Mesenchymal stem cell (in vitro differentiated cells and primary cell): ENCODE measurements around the gene ATF7IP.

ENCODE experiments used
- DNase-seq: peaks from one replicate; pipeline ENCODE4 v3.0.0-alpha.2; 2013
- H2AFZ ChIP-seq: one replicate; pipeline ENCODE4 v1.6.1; 2013; ENCODE audit warnings: low read depth, mild to moderate bottlenecking, control low read depth, inconsistent platforms, low read length, moderate library complexity
- H2AK5ac ChIP-seq: 2 replicates; pipeline ENCODE4 v1.6.1; 2013; ENCODE audit warnings: low read length, moderate library complexity, mild to moderate bottlenecking, inconsistent platforms; ENCODE audit not compliant: severe bottlenecking
- H2BK120ac ChIP-seq: one replicate; pipeline ENCODE4 v1.6.1; 2013; ENCODE audit warnings: low read depth, mild to moderate bottlenecking, inconsistent platforms, low read length, moderate library complexity
- H2BK12ac ChIP-seq, 2 experiments: one replicate each; pipeline ENCODE4 v1.6.1; 2013; ENCODE audit warnings: inconsistent platforms in 2 of 2, low read length in 2 of 2, mild to moderate bottlenecking in 2 of 2, moderate library complexity in 2 of 2, control low read depth in 1 of 2
- H2BK15ac ChIP-seq: one replicate; pipeline ENCODE4 v1.6.1; 2013; ENCODE audit warnings: mild to moderate bottlenecking, low read depth, inconsistent platforms; ENCODE audit not compliant: poor library complexity, severe bottlenecking
- H2BK5ac ChIP-seq: 2 replicates; pipeline ENCODE4 v1.6.1; 2013; ENCODE audit warnings: low read depth, mild to moderate bottlenecking, low read length, control low read depth, inconsistent platforms; ENCODE audit not compliant: poor library complexity, severe bottlenecking
- H3K14ac ChIP-seq, 2 experiments: one replicate each; pipeline ENCODE4 v1.6.1; 2013; ENCODE audit warnings: inconsistent platforms in 2 of 2, low read length in 2 of 2, control low read depth in 1 of 2, mild to moderate bottlenecking in 1 of 2, moderate library complexity in 1 of 2
- H3K18ac ChIP-seq, 2 experiments: one replicate each; pipeline ENCODE4 v1.6.1; 2013; ENCODE audit warnings: inconsistent platforms in 2 of 2, low read length in 2 of 2, control low read depth in 1 of 2, low read depth in 1 of 2, mild to moderate bottlenecking in 1 of 2
- H3K23ac ChIP-seq, 2 experiments: one replicate each; pipeline ENCODE4 v1.6.1; 2013; ENCODE audit warnings: inconsistent platforms in 2 of 2, low read length in 2 of 2, mild to moderate bottlenecking in 2 of 2, moderate library complexity in 2 of 2, control low read depth in 1 of 2
- H3K27ac ChIP-seq: 2 replicates; pipeline ENCODE4 v1.5.1; 2013; ENCODE audit warnings: mild to moderate bottlenecking, moderate library complexity, low read length, control low read depth, inconsistent platforms; ENCODE audit not compliant: poor library complexity, severe bottlenecking
- H3K27me3 ChIP-seq, 2 experiments: 2 replicates each; pipeline versions ENCODE4 v1.6.1 to v1.7.0; 2013; ENCODE audit warnings: low read length in 2 of 2, mild to moderate bottlenecking in 2 of 2, moderate library complexity in 2 of 2, control low read depth in 1 of 2, inconsistent platforms in 1 of 2; ENCODE audit not compliant: control insufficient read depth in 1 of 2, insufficient read depth in 1 of 2
- H3K36me3 ChIP-seq, 2 experiments: 2 replicates each; pipeline versions ENCODE4 v1.6.1 to v1.7.0; 2013; ENCODE audit warnings: low read length in 2 of 2, control low read depth in 1 of 2, inconsistent platforms in 1 of 2, low read depth in 1 of 2, mild to moderate bottlenecking in 1 of 2; ENCODE audit not compliant: insufficient read depth in 2 of 2, control insufficient read depth in 1 of 2
- H3K4ac ChIP-seq, 2 experiments: one replicate each; pipeline ENCODE4 v1.6.1; 2013; ENCODE audit warnings: inconsistent platforms in 2 of 2, low read length in 2 of 2, mild to moderate bottlenecking in 2 of 2, moderate library complexity in 2 of 2, control low read depth in 1 of 2, low read depth in 1 of 2
- H3K4me1 ChIP-seq: 2 replicates; pipeline ENCODE4 v1.6.1; 2013; ENCODE audit warnings: low read depth, low read length, control low read depth; ENCODE audit not compliant: control insufficient read depth, insufficient read depth
- H3K4me2 ChIP-seq: 2 replicates; pipeline ENCODE4 v1.6.1; 2013; ENCODE audit warnings: low read length, mild to moderate bottlenecking, inconsistent platforms; ENCODE audit not compliant: poor library complexity, severe bottlenecking
- H3K4me3 ChIP-seq, 2 experiments: 2 replicates each; pipeline versions ENCODE4 v1.5.1 to v1.7.0; 2013; ENCODE audit warnings: low read length in 2 of 2, mild to moderate bottlenecking in 2 of 2, control low read depth in 1 of 2, low read depth in 1 of 2; ENCODE audit not compliant: insufficient read depth in 1 of 2
- H3K79me1 ChIP-seq: replicated peaks from 2 replicates; pipeline ENCODE4 v1.6.1; 2013; ENCODE audit warnings: mild to moderate bottlenecking, control low read depth, low read length, inconsistent platforms; ENCODE audit not compliant: poor library complexity, severe bottlenecking
- H3K9ac ChIP-seq: 2 replicates; pipeline ENCODE4 v1.7.0; 2013; ENCODE audit warnings: mild to moderate bottlenecking, low read length, moderate library complexity
- H3K9me3 ChIP-seq: 2 replicates; pipeline ENCODE4 v1.7.0; 2013; ENCODE audit warnings: mild to moderate bottlenecking, low read length; ENCODE audit not compliant: control insufficient read depth
- H4K8ac ChIP-seq: one replicate; pipeline ENCODE4 v1.6.1; 2013; ENCODE audit warnings: inconsistent platforms, mild to moderate bottlenecking, low read length, moderate library complexity
- H4K91ac ChIP-seq: one replicate; pipeline ENCODE4 v1.6.1; 2013; ENCODE audit warnings: mild to moderate bottlenecking, low read length, inconsistent platforms
- WGBS: methylation state at CpG from one replicate; pipeline ENCODE4 v1.1.7; 2013; ENCODE audit warnings: mixed read lengths; 5-methylcytosine and 5-hydroxymethylcytosine counted together

The ATF7IP gene

DNA sequence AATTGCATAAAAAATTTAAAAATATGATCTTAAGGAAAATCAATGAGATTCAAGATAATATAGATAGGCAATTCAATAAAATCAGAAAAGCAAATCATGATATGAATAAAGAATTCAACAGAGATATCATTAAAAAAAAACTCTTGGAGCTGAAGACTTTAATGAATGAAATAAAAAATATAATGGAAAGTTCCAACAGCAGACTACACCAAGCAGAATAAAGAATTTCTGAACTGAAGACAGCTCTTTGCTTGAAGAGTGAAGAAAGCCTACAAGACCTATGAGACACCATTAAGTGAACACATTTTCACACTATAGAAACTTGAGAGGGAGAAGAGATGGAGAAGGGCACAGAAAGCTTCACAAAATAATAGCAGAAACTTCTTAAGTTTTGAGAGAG lies 156.3 kb downstream of the ATF7IP start:
- no peaks in the 10 kb centered on the region for H3K4me1 ChIP-seq
- no peaks in the 10 kb centered on the region for H3K79me1 ChIP-seq
- no peak overlapping the region for H2AFZ ChIP-seq
- no peak overlapping the region for H4K8ac ChIP-seq
- no peak overlapping the region for H3K4me3 ChIP-seq
- H2AK5ac ChIP-seq, result no peak overlapping the region
- H3K27me3 ChIP-seq, result no peaks in the 10 kb centered on the region
- H2BK12ac ChIP-seq, result no peak overlapping the region
- no peak overlapping the region for H3K27ac ChIP-seq
- H3K23ac ChIP-seq, result no peak overlapping the region
- no peak overlapping the region for H3K14ac ChIP-seq
- no peak overlapping the region for H3K4me2 ChIP-seq
- no peak overlapping the region for H2BK120ac ChIP-seq
- H3K36me3 ChIP-seq, result no peaks in the 10 kb centered on the region
- DNase-seq, result no peak
- no peak overlapping the region for H4K91ac ChIP-seq
- no peak overlapping the region for H2BK15ac ChIP-seq
- H3K9ac ChIP-seq, result no peak overlapping the region
- no peak overlapping the region for H3K18ac ChIP-seq
- no peak overlapping the region for H2BK5ac ChIP-seq
- no peak overlapping the region for H3K4ac ChIP-seq
- peaks cover 65% of the 10 kb centered on the region for H3K9me3 ChIP-seq

DNA sequence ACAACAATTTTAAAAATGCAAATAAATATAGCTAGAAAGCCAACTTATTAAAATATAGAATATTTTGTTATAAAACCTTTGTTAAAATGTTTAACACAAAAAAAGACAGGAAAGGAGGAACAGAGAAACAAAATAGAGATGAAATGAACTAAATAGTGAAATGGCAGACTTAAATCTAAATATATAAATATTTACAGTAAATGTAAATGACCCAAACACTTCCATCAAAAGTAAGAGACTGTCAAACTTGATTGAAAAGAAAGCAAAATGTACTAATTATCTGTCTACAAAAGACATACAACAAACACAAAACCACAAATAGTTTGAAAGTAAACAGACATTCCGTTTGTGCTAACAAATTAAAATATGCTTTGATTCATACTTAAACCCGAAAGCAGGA lies 160.5 kb downstream of the ATF7IP start:
- no peak overlapping the region for H3K4me3 ChIP-seq
- H2BK120ac ChIP-seq, result no peak overlapping the region
- H2AK5ac ChIP-seq, result no peak overlapping the region
- no peak overlapping the region for H3K4me2 ChIP-seq
- no peaks in the 10 kb centered on the region for H3K27me3 ChIP-seq
- no peak overlapping the region for H3K18ac ChIP-seq
- no peak for DNase-seq
- no peaks in the 10 kb centered on the region for H3K4me1 ChIP-seq
- no peaks in the 10 kb centered on the region for H3K36me3 ChIP-seq
- H4K8ac ChIP-seq, result no peak overlapping the region
- H3K27ac ChIP-seq, result no peak overlapping the region
- no peak overlapping the region for H2BK12ac ChIP-seq
- no peak overlapping the region for H3K9ac ChIP-seq
- H4K91ac ChIP-seq, result no peak overlapping the region
- peaks cover 45% of the 10 kb centered on the region for H3K9me3 ChIP-seq
- H2BK15ac ChIP-seq, result no peak overlapping the region
- no peak overlapping the region for H3K23ac ChIP-seq
- no peaks in the 10 kb centered on the region for H3K79me1 ChIP-seq
- no peak overlapping the region for H2BK5ac ChIP-seq
- WGBS, result 60% methylated on average over 1 of the region's 2 CpGs
- no peak overlapping the region for H3K14ac ChIP-seq
- no peak overlapping the region for H2AFZ ChIP-seq
- H3K4ac ChIP-seq, result no peak overlapping the region

DNA sequence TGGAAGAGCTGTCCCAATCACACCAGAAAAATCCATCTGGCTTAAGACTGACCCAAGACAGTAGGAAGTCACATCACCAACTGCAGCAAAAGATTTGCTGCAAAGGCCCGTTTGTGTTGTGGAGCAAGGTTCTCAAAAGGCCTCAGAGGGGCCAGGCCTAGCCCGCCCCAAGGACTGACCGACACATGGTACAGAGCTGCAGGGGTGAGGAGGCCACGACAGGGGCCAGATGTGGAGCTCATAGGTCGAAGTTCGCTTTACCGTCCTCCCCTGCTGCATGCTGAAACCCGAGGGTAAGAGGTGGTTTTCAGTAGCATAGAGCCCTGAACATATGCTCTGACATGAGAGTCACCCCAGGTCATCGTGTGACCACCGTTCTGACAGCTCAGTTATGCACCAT lies 166.7 kb downstream of the ATF7IP start:
- no peak overlapping the region for H3K14ac ChIP-seq
- H2BK12ac ChIP-seq, result no peak overlapping the region
- no peak overlapping the region for H2BK120ac ChIP-seq
- no peaks in the 10 kb centered on the region for H3K4me1 ChIP-seq
- no peak overlapping the region for H2BK15ac ChIP-seq
- 93% methylated on average over 10 of the region's 10 CpGs for WGBS
- H3K36me3 ChIP-seq, result no peaks in the 10 kb centered on the region
- no peak overlapping the region for H4K91ac ChIP-seq
- H3K79me1 ChIP-seq, result no peaks in the 10 kb centered on the region
- no peak overlapping the region for H4K8ac ChIP-seq
- no peak overlapping the region for H2AK5ac ChIP-seq
- no peak overlapping the region for H3K27ac ChIP-seq
- no peak for DNase-seq
- H2BK5ac ChIP-seq, result no peak overlapping the region
- no peak overlapping the region for H3K4me2 ChIP-seq
- H3K27me3 ChIP-seq, result no peaks in the 10 kb centered on the region
- H3K18ac ChIP-seq, result no peak overlapping the region
- no peak overlapping the region for H3K9ac ChIP-seq
- H3K23ac ChIP-seq, result no peak overlapping the region
- no peaks in the 10 kb centered on the region for H3K9me3 ChIP-seq
- no peak overlapping the region for H3K4me3 ChIP-seq
- H2AFZ ChIP-seq, result no peak overlapping the region
- no peak overlapping the region for H3K4ac ChIP-seq

DNA sequence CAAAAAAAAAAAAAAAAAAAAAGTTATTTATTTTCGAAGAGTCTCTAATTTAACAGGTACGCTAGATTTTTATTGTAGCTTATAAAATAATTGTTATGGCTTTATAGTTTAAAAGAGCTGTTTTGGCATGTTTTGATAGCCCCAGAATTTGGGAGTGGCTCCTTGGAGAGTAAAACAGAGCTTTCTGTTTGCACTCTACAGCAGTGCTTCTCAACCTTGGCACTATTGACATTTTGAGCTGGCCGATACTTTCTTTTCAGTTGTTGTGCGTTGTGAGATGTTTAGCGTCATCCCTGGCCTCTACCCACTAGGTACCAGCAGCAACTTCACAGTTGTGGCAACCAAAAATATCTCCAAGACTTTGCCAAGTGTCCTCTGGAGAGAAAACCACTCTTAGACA lies 171.6 kb downstream of the ATF7IP start:
- no peak overlapping the region for H2AK5ac ChIP-seq
- H2AFZ ChIP-seq, result no peak overlapping the region
- H3K27ac ChIP-seq, result no peak overlapping the region
- H3K36me3 ChIP-seq, result no peaks in the 10 kb centered on the region
- WGBS, result 99% methylated on average over 5 of the region's 5 CpGs
- H3K9me3 ChIP-seq, result no peaks in the 10 kb centered on the region
- H3K9ac ChIP-seq, result no peak overlapping the region
- H4K8ac ChIP-seq, result no peak overlapping the region
- no peaks in the 10 kb centered on the region for H3K27me3 ChIP-seq
- no peaks in the 10 kb centered on the region for H3K4me1 ChIP-seq
- no peak overlapping the region for H4K91ac ChIP-seq
- no peak overlapping the region for H2BK5ac ChIP-seq
- H3K4me2 ChIP-seq, result no peak overlapping the region
- H3K4me3 ChIP-seq, result no peak overlapping the region
- H2BK120ac ChIP-seq, result no peak overlapping the region
- H3K18ac ChIP-seq, result no peak overlapping the region
- no peaks in the 10 kb centered on the region for H3K79me1 ChIP-seq
- no peak overlapping the region for H3K14ac ChIP-seq
- H3K23ac ChIP-seq, result no peak overlapping the region
- no peak overlapping the region for H2BK15ac ChIP-seq
- H2BK12ac ChIP-seq, result no peak overlapping the region
- H3K4ac ChIP-seq, result no peak overlapping the region
- no peak for DNase-seq
